GM19043 (cell line): Measurements from ENCODE around the gene ADGRD1.

ENCODE experiments used
- ATAC-seq: cut with Tn5 transposase; IDR thresholded peaks from one replicate; pipeline ENCODE4 v1.9.1; 2021; ENCODE audit warnings: low read depth; ENCODE audit not compliant: unreplicated experiment

ADGRD1 gene

DNA sequence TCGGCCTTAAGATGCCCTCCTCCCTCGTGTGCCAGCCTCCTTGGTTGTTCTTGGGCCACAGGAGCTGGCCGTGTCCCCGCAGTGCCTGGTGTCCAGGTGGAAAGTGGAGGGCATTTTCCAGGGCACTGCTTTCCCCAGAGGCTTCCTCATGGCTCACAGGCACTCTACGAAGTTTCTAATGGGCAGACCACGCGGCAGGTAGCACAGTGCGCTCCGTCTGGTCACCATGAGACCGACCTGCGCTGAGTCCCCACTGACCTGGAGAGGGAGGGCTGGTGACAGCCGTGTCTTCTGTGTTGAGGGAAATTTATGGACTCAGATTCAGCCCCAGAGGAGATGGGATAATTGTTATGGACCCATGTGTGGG lies 186.3 kb downstream of the ADGRD1 start:
- no peak for ATAC-seq

DNA sequence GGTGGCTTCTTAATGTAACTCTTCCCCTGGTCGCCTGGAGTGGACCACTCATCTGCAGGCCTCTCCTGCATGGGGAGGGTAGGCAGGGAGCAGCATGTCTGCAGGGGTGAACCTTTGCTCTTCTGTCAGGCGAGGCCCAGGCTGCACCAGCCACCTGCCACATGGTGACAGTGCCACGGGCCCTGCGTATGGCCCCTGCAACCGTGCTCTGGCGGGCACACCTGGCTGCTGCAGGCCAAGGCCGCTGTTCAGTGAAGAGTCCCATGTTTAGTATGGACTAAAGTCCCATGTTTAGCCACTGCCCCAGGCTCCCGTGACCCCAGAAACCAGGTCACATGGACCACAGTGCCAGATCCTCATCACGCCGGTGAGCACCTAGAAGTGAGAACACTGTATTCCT lies 187.0 kb downstream of the ADGRD1 start:
- no peak for ATAC-seq

DNA sequence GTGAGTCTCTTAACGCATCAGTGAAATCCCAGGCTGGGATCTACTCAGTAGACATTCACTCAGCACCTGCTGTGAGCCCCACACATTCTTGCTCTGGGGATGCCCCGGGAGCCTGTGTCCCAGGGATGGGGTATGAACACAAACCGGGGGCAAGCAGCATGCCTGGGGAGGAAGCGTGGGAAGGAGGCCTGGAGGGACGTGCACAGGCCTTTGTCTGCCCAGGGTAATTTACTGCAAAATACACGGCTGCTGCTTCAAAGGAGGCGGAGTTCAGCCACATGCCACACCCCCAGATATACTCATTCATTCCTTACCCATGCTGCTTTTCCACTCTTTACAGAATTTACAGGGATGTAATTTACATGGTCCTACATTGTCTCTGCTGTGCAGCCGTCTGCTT lies 187.8 kb downstream of the ADGRD1 start:
- no peak for ATAC-seq

DNA sequence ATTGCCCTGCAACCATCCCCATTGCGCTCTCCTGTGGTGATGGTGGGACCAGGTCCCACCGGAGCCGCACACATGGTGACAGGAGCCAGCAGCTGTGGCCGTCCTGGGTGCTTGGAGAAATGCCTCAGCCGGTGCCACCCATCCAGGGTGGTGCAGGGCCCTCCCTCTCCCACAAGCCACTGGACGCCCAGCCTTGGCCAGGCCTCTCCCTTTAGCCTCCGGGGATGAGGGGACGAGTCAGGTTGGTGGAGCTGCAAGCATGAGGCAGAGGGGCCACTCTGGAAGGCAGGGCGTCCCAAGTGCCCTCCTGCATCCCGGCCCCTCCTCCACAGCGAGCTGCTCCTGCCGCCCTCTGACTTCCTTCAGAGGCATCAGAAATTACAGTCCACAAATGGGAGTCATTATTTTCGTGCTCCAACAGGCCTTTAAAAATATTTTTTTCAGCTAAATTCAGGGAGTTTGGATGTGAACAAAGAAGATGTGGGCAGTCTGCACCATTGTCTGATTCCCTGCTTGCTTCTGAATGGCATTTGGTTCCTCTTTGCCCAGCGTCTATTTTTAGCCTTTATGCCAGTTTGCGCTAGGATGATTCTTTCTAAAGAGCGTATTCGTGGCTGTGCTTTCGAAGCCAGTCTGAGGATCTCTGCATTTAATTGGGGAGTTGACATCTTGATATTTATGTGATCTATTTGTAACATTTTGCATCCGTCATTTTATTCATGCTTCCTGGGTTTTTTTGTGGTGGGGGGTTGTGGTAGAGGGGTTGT lies 189.4 kb downstream of the ADGRD1 start:
- no peak for ATAC-seq

DNA sequence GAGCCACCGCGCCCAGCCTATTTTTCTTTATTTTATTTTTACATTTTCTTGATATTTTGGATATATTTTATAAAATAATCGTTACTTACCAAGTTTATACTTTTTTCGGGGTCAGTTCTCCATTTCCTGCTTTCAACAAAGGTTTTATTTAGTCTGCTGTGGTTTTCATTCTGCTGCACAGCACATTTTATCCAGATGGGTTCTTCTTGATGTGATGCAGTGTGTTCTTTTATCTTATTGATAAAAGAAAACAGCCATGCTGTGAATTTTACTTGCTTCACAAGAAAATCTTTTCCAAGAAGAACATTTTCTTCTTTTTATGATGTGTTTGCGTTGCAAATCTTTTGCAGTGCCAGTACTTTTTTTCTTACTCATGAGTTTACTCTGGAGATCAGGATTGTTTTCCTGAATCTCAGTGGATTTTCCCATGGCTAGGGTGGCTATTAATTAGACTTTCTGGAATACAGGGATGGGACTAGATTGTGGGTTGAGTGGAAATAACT lies 192.5 kb downstream of the ADGRD1 start:
- no peak for ATAC-seq

DNA sequence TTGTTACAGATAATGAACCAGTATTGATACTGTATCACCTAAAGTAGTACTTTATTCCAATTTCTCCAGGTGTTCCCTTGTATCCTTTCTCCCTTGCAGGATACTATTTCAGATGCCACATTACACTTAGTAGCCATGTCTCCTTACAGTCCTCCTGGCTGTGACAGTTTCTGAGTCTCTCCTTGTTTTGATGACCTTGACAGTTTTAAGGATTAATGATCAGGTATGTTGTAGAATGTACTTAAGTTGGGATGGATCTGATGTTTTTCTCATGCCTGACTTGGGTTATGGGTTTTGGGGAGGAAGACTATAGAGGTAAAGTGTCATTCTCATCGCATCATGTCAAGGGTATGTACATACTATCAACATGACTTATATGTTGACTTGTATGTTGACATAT lies 193.6 kb downstream of the ADGRD1 start:
- no peak for ATAC-seq

DNA sequence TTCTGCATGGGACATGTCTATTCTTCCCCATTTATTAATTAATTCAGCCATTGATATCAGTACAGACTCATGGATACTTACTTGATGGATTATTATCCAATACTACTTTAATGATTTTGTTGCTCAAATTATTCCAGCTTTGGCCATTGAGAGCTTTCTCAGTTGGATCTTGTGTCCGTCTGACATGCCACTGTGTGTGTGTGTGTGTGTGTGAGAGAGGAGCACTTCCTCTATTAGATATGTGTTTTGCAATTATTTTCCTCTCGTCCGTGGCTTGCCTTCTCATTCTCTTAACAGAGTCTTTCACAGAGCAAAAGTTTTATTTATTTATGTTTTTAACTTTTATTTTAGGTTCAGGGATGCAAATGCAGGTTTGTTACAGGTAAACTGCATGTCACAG lies 194.2 kb downstream of the ADGRD1 start:
- no peak for ATAC-seq

DNA sequence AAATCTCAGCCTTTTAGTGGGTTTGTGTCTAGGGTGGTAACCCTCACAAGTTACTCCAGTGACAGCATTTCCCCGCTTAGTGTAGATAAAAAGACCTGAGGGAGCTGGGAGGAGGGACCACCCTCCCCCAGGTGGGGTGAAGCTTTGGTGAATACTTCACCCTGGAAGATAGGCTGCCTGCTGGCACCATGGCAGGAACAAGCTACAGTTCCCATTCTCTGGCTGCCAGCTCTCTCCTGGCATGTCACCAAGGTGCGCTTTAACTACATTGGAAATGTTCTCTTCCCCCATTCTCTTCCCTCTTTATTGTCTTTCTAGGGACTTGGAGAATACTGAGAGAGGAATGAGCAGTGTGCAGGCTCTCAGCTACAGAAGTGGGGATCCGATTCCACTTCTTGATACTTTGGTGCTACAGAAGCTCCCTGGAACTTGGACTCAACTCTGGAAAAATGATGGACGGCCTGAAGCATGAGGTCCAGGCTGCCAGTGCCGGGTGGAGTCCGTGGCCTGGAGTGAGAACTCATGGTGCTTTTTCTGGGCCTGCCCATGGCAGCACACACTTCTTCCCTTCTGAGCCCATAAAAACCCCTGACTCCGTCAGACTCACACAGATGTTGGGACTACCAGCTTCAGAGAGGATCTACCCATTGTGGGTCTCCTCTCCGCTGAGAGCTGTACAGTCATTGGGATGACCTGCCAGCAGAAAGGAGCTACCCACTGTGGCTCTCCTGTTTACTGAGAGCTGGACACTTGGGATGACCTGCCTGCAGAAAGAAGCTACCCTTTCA lies 198.0 kb downstream of the ADGRD1 start:
- no peak for ATAC-seq

DNA sequence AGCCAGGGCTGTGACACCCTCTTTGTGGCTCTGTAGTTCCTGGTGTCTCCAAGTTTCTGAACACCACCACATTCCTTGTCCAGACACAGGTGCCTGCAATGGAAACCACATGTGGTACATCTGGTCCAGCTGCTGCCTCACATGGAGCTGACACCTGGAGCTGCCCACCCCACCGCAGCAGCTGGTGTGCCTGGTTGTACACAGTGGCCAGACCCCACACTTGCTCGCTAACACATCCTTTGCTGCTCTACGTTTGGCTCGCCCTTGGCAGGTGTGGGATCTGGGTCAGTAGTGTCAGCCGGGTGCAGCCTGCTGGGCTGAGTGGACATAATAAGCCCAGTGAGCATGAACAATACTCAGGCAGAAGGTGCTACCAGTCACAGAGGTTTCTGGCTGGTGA lies 198.9 kb downstream of the ADGRD1 start:
- ATAC-seq: no peak

DNA sequence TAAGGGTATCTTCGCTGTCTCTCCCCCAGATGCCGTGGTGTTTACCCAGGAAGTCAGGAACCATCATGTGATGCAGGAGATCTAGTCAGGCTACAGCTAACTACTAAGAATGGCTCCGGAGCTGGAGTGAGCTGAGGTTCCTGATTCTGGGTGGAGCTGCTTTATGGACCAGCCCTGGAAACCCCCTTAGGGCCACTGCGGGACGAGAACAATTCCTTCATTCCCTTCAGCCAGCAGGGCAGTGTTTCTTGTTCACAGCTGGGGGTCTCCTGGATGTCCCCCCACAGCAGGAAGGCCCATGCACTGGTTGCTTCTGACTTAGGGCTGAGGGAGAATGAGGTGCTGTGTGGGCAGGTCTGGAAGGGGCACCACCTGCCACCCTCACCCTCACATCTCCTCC lies 199.3 kb downstream of the ADGRD1 start:
- no peak for ATAC-seq

DNA sequence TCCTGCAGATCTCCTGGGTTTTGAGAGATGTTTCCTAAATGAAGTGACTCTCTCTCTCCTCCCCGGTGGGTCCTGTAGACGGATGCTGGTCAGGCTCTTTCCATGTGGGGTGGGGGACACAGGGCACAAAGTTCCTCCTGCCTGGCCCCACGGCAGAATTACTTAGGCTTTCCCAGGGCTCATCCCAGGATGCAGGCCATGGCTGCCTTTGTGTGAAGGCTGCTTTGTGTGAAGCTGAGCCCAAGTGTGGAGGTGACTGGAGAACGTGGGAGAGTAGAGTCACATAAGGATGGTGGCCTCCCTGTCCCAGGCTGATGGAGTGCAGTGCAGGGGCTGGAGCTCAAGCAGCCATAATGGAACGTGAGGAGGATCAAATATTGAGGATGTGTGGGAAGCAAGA lies 200.2 kb downstream of the ADGRD1 start:
- ATAC-seq: no peak

DNA sequence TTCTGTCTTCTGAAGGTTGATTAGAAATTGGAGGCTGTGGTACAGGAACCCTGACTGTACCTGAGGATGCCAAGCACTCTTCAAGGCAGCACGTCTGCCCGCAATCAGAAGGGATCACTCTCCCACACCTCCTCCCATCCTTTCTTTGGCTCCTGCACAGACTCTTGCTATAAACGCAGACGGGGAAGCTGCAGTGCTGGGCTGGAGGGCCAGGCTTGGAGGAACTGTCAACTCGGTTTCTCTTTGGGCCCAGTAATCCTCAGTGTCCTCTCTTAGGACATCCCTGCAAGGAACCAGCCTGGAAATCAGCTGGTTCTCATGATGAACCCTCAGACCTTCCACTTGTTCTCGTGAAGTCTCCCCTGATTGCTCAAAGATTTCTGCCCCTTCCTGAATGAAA lies 201.4 kb downstream of the ADGRD1 start:
- ATAC-seq: no peak

DNA sequence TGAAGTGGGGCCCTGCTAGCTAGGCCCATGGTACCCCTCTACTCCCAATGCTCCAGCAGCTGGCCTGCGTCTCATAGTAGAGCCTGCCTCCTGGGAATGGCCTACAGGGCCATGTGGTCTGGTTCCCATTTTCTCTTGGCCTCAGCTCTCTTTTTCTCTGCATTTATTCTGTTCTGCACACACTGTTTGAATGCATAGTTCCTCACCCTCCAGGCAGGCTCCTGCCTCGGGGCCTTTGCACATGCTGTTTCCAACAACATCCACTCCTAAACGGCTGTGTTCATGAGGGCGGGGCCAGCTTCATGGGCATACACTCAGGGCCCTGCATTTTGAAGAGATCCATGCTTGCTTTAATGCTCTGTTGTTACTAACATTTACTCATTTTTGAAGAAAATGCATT lies 204.0 kb downstream of the ADGRD1 start:
- ATAC-seq: no peak

DNA sequence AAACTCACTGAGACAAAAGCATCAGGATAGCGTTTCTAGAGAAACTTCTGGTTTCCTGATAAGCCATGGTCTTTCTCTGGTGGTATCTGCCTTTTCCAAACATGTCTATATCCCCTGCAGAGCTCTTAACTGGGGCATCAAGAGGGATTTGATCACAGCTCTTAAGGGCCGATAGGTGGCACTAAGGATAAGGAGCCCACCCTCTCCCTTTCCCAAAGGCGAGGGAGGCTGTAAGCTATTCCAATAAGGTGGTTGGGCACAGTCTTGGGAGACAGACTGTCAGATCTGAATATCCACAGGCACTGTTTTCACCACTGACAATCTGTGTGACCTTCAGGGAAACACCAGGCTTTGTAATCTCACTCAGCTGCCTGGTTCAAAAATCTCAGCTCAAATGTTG lies 206.0 kb downstream of the ADGRD1 start:
- ATAC-seq: no peak

DNA sequence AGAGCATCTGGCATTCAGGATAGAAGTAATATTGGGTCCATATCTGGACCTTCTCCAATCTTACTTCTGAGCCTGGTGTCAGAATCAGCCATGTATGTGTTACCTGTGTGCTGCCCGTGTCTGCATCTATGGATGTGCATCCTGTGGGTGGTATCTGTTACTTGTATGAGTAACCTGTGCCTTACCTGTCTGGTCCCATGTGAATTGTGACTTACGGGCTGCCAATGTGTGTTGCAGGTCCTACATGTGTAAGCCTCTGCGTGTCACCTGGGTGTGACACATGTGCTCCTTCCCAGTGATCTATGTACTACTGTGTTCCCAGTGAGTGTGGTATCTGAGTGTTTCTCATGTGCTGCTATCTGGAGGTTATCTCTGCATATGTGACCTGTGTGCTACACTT lies 208.4 kb downstream of the ADGRD1 start:
- no peak for ATAC-seq

DNA sequence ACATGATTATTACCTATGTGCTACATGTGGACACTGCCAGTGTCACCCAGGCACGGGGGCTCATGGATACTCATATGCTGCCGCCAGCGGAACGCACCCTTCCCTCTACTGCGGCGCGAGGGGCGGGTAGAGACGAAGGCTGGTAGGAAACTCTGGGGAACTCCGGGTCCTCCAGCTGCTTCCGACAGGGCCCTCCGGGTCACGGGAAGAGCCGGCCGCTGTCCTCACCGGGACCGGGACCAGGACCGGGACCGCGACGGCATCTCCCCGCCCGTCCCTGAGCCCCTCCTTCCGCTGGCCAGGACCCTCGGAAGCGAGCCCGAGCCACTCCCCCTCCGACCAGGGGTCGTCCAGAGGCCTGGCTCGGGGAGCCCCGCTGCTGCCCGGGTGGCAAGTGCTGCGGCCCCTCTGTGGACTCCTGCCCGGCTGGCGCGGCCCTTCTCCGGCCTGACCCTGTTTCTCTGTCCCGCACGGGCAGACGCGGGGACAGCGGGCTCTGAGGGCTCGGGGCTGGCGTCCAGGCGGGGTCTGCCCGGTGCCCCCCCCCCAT lies 209.6 kb downstream of the ADGRD1 start:
- no peak for ATAC-seq

DNA sequence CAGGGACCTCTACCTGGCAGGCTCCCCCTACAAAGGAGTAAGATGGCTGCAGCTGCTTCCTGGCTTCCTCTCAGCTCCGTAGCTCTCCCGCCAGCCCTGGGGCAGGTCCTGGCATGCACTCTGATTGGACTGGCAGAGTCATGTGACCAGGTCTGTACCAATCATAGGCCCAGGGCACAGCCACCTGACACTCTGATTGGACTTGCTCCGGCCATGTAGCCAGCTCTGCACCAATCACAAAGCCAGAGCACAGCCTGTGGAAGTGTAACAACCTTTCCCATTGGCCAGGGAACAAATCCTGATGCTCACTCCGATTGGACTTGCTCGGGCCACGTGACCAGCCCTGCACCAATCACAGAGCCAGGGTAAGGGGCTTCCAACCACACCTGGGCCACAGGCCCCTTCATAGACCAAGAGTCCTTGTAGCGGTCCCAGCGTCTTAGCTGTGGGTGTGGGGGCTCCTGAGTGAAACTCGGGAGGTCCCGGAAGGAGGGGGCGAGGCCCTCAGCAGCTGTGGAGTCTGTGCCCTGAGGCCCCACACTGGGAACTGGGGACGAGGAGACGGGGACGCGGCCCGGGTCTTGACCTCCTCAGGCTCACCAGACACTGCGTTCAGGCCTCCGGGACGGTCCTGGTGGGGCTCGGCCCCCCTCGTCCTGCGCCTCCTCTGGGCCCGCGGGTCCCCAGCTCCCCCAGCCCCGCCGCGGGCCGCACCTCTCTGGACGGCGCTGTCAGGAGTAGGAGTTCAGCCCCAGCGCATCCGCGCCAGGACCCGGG lies 210.6 kb downstream of the ADGRD1 start:
- no peak for ATAC-seq

DNA sequence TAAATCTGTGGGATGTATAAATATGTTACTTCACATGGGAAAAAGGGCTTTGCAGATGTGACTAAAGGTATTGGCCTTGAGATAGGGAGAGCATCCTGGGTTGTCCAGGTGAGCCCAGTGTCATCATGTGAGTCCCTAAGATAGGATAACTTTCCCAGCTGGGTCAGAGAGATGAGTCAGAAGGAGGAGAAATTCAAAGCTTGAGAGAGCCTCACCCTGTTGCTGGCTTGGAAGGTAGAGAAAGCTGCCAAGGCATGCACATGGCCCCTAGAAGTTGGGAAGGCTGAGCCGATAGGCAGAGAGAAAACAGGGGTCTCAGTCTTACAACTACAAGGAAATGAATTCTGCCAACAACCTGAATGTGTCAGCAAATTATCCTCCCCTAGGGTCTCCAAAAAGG lies 213.0 kb downstream of the ADGRD1 start:
- no peak for ATAC-seq

DNA sequence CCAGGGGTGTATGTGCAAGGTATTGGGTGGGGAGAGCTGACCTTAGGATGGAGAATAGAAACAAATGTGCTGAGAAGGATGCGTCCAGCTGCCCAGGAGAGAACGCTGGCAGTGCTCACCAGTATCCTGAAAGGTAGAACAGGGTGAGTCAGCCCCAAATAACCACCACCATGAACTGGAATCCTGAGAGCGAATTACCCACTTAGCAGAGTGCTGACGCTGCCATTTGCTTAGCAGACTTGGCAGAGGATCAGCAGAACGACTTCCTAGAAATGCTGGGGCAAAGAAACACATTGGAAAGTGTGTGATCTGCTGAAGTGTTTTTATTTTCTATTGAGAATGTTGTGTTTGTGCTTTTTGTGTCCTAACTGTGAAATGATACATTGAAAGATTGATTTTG lies 213.6 kb downstream of the ADGRD1 start:
- ATAC-seq: no peak

DNA sequence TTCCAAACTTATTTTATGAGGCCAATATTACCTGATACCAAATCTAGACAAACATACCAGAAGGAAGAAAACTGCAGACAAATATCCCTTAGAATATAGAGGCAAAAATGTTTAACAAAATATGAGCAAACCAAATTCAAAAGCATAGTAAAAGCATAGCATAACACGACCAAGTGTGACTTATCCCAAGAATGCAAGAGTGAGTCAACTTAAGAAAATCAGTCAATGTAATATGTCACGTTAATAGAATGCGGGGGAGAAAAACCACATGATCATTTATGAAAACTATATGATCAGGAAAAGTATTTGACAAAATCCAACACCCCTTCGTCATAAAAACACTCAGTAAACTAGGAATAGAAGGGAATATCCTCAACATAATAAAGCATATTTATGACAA lies 217.3 kb downstream of the ADGRD1 start:
- no peak for ATAC-seq

DNA sequence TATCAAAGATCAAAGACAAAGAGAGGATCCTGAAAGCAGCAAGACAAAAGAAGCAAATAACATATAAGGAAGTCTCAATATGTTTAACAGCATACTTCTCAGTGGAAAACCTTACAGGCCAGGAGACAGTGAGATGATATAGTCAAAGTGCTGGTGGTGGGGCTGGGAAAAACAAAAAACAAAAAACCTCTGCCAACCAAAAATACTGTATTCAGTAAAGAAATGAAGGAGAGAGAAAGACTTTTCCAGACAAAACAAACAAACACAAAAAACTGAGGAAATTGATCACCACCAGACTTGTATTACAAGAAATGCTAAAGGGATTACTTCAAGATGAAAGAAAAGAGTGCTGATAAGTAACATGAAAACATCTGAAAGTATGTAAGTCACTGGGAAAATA lies 221.2 kb downstream of the ADGRD1 start:
- ATAC-seq: no peak
